CD4-positive, alpha-beta T cell treated with Interleukin-4 for 4 hours (primary cell): ENCODE measurements around the gene SP2.
"Not testable (repeated sequence)": the region's sequence is repeated elsewhere in the genome, so short reads cannot be mapped to it uniquely, and the experiment has no call there.

ENCODE experiments used
- DNase-seq: peaks from one replicate; pipeline ENCODE4 v3.0.0-alpha.2; 2020

SP2 gene

DNA sequence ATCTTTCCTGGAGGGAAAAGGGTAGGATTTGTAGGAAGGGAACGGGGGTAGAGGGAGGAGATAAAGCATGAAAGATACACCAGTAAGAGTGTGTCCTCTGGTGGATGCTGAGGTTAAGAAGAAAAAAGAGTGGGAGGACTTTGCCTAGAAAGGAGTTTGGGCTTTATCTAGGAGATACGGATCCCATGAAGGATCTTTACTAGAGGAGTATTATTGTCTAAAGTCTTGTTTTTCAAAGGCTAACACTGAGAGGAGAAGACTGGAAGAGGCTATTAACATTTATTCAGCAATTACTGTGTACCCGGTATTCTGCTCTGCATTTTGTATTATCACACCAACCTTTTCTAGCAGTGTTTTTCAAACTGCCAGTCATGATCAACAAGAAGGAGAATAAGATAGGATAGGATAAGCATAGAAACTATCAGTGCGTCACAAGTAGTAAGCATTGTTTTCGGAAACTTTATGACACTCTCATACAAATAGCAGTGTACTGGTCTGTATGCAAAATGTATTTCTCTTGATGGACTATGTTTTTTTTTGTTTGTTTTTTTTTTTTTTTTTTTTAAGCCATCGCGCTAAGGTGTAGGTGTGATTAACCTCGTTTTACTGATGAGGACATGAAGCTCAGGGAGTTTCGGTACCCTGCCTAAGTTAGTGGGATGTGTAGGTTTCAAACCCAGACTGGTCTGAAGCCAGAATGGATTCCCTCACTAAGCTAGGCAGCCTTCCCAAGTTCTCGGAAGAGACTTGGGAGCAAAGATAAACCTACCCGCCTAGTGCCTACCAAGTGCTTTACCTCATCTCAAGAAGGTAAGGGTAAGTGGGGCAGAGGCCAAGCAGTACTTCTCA is 1.3 kb upstream of the SP2 start:
- DNase-seq, result no peak

DNA sequence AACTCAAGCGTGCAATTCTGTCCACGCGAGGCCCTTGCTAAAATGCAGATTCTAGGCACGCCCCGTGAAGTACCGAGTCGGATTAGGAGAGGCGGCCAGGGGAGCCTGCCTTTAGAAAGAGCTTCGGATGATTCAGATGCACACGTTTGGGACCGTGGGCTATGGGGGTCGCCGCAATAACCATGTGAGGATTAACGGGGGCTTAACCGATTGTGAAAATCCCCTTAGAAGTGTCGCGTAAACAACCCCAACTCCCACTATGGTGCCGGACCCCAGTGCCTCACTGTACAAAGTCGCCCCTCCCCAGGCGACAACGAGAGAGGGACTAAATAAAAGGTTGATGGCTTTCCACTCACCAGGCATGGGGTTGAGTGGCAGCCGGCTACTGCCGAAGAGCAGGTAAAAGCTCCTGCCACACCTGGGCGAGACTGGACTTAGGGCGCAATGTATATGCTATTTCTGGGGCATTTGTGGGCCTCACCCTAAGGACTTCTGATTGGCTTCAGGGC is 635 bp upstream of the SP2 start:
- DNase-seq, result no peak

DNA sequence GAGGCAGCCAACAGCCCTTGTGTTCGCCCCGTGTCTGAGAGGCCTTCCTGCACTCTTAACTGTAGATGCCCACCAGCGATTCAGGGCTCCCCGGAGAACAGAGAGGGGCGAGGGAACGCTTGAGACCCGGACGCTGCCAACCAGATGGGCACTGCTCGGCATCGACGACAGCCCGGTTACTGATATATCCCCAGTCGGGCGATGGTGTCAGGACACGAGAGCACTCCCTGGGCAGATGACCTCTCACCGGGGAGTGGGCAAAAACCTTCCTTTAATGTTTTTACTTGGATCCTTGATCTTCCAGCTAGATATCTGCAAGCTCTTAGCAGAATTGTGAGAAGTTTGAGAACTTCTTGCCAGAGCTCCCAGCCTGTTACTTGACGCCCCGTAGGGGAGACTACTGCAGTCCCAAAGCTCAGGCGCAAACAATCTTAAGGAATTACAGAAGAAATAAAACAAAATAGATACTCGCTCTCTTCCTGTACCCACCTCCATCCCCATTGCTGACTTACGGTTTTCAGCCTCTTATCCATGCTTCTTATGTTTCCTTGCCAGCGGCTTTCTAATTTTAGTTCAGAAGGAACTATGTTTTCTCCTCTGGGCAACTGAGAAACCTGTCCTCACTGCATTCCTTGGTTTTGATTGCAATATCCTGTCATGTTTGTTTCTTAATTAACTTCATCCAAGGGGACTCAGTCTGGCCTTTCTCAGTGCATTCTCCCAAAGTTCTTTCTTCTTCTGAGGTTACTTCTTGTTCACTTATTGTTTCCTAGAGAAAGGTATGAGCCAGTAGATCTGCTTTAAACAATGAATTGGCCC is 845 bp downstream of the SP2 start:
- no peak for DNase-seq

GRCh38 chr17:47897561-47897960 is 1.5 kb downstream of the SP2 start:
- DNase-seq, result no peak

DNA sequence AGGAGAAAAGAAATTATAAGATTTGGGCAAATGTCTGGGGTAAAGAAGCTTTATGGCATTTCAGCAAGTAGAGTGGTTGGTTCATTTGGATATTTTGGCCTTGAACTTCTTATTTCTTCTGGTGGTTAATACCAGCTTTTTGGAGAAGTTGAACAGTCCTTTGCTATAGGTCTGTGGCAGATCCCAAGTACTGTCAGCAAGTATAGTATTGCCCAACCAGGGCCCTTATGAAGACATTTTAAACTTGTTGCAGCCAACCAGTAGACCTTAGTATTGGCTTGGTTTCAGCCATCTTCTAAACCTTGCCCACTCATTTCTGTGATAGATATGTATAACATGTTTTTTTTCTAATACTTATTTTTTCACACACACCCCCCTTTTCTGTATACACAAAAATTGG is 2.2 kb downstream of the SP2 start:
- no peak for DNase-seq

GRCh38 chr17:47899643-47900042 is 3.6 kb downstream of the SP2 start:
- DNase-seq, result no peak

- no peak for DNase-seq
Observed at GRCh38 chr17:47901423-47901822, 5.4 kb downstream of the SP2 start.

DNA sequence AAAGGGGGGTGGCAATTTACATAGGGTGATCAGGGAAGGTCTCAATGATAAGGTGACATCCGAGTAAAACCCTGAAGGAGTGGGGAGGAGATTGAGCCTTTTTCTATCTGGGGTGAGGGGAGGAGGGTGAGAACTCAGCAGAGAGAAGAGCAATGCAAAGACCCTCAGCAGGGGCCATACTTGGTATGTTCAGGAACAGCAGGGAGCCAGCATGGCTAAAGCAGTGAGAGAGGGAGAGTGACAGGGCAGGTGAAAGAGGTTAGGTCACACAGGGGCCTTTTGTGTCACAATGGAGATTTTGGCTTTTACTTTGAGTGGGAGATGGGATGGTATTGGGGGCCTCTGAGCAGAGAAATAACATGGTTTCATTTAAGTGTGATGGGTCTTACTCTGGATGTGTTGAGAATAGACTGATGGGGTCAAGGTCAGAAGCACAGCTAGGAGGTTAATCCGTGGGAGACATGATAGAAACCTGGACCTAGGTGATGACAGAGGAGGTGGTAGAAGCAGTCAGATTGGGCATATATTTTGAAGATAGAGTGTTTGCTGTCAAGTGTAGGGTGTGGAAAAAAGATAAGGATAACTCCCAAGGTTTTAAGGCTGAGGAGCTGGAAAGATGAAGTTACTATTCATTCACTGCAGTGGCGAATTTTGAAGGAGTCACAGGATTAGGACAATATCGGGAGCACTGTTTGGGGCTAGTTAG is 6.2 kb downstream of the SP2 start:
- no peak for DNase-seq

DNA sequence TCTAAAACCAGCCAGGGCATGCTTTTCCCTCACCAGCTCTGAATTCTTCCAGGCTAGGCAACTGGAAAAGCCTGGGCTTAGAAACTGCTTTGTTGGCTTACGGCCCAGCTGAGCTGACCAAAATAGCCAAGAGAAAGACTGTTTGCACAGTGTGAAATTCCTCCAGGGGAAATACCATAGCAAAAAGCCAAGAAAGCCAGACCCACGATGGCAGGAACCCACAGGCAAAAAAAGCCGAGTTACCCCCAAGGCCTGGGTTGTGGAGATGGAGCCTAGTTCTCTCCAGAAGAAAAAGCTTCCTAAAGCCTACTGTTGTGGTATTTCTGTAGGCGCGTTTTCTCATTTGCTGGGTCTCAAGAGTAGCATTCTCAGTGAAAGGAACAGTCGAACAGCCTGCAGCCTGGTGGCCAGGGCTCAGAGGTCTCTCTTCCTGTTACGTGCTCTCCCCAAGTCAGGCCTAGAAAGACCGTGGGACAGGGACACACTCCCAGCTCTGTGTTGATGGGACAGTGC is 9.2 kb downstream of the SP2 start:
- DNase-seq, result no peak

- DNase-seq, result no peak
Observed at GRCh38 chr17:47906443-47906842, 10.4 kb downstream of the SP2 start.

DNA sequence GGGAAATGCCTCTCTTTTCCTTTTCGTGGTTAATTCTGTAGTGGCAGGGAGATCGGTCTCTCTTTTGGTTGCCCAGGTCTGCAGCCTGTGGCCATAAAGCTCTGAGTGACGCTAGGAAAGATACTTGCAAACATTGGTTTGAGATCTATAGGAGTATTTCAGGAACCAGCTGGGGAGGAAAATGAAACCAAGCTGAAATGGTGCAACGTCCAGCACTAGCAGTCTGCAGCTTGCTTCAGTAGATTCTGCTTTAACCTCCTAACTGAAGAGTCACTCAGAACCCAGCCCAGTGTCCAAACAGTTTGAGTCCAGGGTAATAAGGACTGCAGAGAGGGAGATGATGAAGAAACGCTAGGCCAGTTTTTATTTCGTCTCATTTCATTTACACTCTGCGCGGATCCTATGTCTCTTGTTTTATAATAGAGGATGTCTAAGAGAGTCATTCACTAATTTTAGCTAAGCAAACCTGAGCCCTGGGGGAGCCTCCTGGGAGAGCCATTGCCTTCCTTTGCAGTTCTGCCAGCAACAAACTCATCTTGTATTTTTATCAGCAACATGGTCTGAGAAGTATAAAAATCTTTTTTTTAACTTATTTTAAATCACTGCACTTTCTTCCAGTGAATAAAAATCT is 12.0 kb downstream of the SP2 start:
- no peak for DNase-seq

GRCh38 chr17:47913050-47913449 is 17.0 kb downstream of the SP2 start:
- DNase-seq, result no peak

DNA sequence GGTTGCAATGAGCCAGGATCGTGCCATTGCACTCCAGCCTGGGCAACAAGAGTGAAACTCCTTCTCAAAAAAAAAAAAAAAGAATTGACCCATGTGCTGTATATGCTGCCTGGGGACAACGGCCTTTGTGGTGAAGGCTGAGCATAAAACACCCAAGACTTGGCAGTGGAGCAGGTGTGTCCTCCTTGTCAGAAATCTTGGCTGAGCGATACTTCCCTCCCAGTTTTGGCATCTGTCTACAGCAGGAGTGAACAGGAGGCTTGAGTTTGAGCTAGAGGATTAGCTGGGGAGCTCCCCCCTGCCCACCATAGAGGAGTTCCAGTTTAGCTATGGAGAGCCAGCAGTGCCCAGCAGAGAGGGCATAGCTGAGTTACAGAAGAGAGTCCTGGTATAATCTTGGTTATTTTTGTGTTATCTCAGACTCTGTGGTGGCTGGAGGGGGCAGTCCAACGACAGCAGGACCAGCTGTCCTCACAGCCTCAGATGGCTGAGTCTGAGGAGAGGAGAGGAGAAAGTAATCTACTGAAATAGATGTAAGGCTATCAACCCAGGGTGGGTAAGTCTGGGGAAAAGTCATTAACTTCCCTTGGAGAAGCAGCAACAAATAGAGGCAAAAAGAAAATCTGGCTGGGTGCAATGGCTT is 18.4 kb downstream of the SP2 start:
- no peak for DNase-seq

- no peak for DNase-seq
Observed at GRCh38 chr17:47915776-47916398, 19.9 kb downstream of the SP2 start.

GRCh38 chr17:47916489-47917208 is 20.6 kb downstream of the SP2 start:
- DNase-seq, result no peak

GRCh38 chr17:47917581-47917980 is 21.5 kb downstream of the SP2 start:
- DNase-seq, result no peak

DNA sequence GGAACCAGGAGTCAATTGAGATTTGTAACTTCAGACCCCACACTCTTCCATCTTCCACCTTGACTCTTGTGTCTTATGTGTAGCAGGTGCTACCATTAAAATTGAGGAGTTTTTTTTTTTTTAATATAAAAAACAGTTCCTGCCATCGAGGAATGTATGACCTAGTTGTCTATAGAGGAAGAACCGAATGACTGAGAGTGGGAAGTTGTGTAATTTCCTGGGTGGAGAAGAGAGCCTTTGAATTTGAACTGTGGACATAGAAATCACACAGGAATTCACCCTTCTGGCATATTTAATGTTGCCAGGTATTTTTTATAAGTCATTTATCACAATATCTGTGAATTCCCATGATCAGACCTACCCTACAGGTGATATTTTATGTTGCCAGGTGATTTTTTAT is 22.0 kb downstream of the SP2 start:
- DNase-seq, result no peak

DNA sequence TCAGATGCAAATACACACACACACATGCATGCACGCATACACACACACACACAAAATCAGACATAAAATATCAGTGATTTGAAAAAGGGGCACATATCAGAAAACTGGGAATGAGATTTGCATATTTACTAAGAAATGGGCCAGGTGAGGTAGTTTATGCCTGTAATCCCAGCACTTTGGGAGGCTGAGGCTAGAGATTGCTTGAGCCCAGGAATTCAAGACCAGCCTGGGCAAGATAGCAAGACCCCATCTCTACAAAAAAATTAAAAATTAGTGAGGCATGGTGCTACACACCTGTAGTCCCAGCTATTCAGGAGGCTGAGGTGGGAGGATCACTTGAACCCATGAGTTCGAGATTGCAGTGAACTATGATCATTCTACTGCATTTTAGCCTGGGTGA is 23.0 kb downstream of the SP2 start:
- no peak for DNase-seq

GRCh38 chr17:47919889-47920288 is 23.9 kb downstream of the SP2 start:
- not testable (repeated sequence) for DNase-seq

GRCh38 chr17:47924785-47925677 is 29.0 kb downstream of the SP2 start:
- no peak for DNase-seq
